HCT116 (cell line): Measurements from ENCODE around the gene KCNAB2. TPM values are rescaled to one million over a fixed set of nuclear protein-coding genes. Genes with fewer than 3 reads are reported as not detected.

Experiments used
- ATAC-seq: fragments of 200-7000 bp; cut with Tn5 transposase; 2 replicates; pipeline ENCODE4 v1.9.1; 2020; ENCODE audit warnings: mild to moderate bottlenecking, moderate library complexity
- BruUV-seq: library from RNA; stranded (reverse); fragments of 400-500 nt; replicated peaks from 2 replicates; lab custom pipeline; 2021; lab: Mats Ljungman, UMichigan
- CTCF ChIA-PET: fragments of 300-600 bp; sonication (Branson Sonifier 250); formaldehyde crosslinking; loops from one replicate; lab custom pipeline; 2021; ENCODE audit warnings: antibody characterized with exemption; lab: Charles Lee
- POLR2A ChIA-PET: fragments of 300-600, 350-600 bp; sonication (Branson Sonifier 250); formaldehyde crosslinking; loops from one replicate; lab custom pipeline; 2021; ENCODE audit warnings: antibody characterized with exemption; lab: Charles Lee
- RAD21 ChIA-PET, 2 experiments: fragments of 300-600 bp; sonication (Branson Sonifier 250); formaldehyde crosslinking; loops; one replicate each; lab custom pipeline; 2023; ENCODE audit warnings: low total read pairs in 2 of 2; ENCODE audit not compliant: uncharacterized antibody in 2 of 2, unreplicated experiment in 2 of 2, low non-redundant PET in 1 of 2; lab: Charles Lee
- DNase-seq: peaks from one replicate; pipeline ENCODE4 v3.0.0-alpha.2; 2010; ENCODE audit warnings: low read depth, low spot score
- H2AFZ ChIP-seq: fragments of 200-600 bp; shearing (Covaris generic), sonication (generic); 2 replicates; pipeline ENCODE4 v1.6.1; 2017; ENCODE audit warnings: low read depth, mixed run types, mixed read lengths, antibody characterized with exemption, low read length; ENCODE audit not compliant: poor library complexity, severe bottlenecking
- H3K27ac ChIP-seq: 2 replicates; pipeline ENCODE4 v1.5.1; 2012; ENCODE audit warnings: low read depth, low read length
- H3K27me3 ChIP-seq: fragments of 200-600 bp; sonication (generic); 2 replicates; pipeline ENCODE4 v1.6.1; 2016; ENCODE audit warnings: mixed run types, low read length, mixed read lengths; ENCODE audit not compliant: insufficient read depth
- H3K36me3 ChIP-seq, 2 experiments: fragments of 200-500 bp in 1 of 2; fragments of 200-600 bp in 1 of 2; sonication (Bioruptor generic) in 1 of 2; sonication (generic) in 1 of 2; 2 replicates each; pipeline versions ENCODE4 v1.5.1 to v1.6.1; 2014 to 2016; ENCODE audit warnings: low read length in 2 of 2, inconsistent platforms in 1 of 2, mixed read lengths in 1 of 2, mixed run types in 1 of 2; ENCODE audit not compliant: insufficient read depth in 2 of 2, control insufficient read depth in 1 of 2
- H3K4me1 ChIP-seq, 2 experiments: fragments of 200-600 bp in 1 of 2; sonication (generic) in 1 of 2; 2 replicates each; pipeline versions ENCODE4 v1.5.1 to v1.6.1; 2012 to 2017; ENCODE audit warnings: low read length in 2 of 2, inconsistent platforms in 1 of 2, mild to moderate bottlenecking in 1 of 2, mixed read lengths in 1 of 2, mixed run types in 1 of 2, moderate library complexity in 1 of 2; ENCODE audit not compliant: insufficient read depth in 2 of 2, control insufficient read depth in 1 of 2
- H3K4me2 ChIP-seq: fragments of 200-600 bp; sonication (generic); 2 replicates; pipeline ENCODE4 v1.6.1; 2017; ENCODE audit warnings: mixed run types, low read length, mixed read lengths
- H3K4me3 ChIP-seq, 2 experiments: fragments of 200-600 bp in 1 of 2; sonication (generic) in 1 of 2; replicated peaks in 1 of 2; 2 replicates each; pipeline ENCODE4 v1.5.1; 2011 to 2016; ENCODE audit warnings: low read length in 2 of 2, control low read depth in 1 of 2, low read depth in 1 of 2, mild to moderate bottlenecking in 1 of 2, mixed read lengths in 1 of 2, mixed run types in 1 of 2
- H3K79me2 ChIP-seq: fragments of 200-600 bp; sonication (generic); 2 replicates; pipeline ENCODE4 v1.6.1; 2017; ENCODE audit warnings: mild to moderate bottlenecking, mixed run types, low read length, moderate library complexity, mixed read lengths; ENCODE audit not compliant: insufficient read depth
- H3K9ac ChIP-seq: fragments of 200-600 bp; sonication (generic); 2 replicates; pipeline ENCODE4 v1.6.1; 2016; ENCODE audit warnings: low read length, mixed read lengths
- H3K9me2 ChIP-seq: fragments of 200-600 bp; sonication (generic), shearing (Covaris generic); 2 replicates; pipeline ENCODE4 v1.6.1; 2017; ENCODE audit warnings: mixed run types, mild to moderate bottlenecking, moderate library complexity; ENCODE audit not compliant: insufficient read depth
- H3K9me3 ChIP-seq, 2 experiments: fragments of 200-500 bp in 1 of 2; fragments of 200-600 bp in 1 of 2; sonication (Bioruptor generic) in 1 of 2; sonication (generic) in 1 of 2; 2 replicates each; pipeline ENCODE4 v1.6.1; 2014 to 2017; ENCODE audit warnings: low read length in 2 of 2, mixed read lengths in 2 of 2, inconsistent platforms in 1 of 2, low read depth in 1 of 2, mild to moderate bottlenecking in 1 of 2, mixed run types in 1 of 2, moderate library complexity in 1 of 2; ENCODE audit not compliant: control insufficient read depth in 1 of 2, insufficient read depth in 1 of 2
- H4K20me1 ChIP-seq: fragments of 200-600 bp; sonication (generic), shearing (Covaris generic); 2 replicates; pipeline ENCODE4 v1.6.1; 2017; ENCODE audit warnings: mixed run types, mild to moderate bottlenecking, moderate library complexity; ENCODE audit not compliant: insufficient read depth
- CBX3 ChIP-seq: IDR thresholded peaks from 2 replicates; pipeline ENCODE4 v1.6.1; 2012; ENCODE audit warnings: low read depth
- CEBPB ChIP-seq: IDR thresholded peaks from 2 replicates; pipeline ENCODE4 v1.6.1; 2012; ENCODE audit warnings: low read depth
- CTCF ChIP-seq, 3 experiments: fragments of 200-600 bp in 1 of 3; sonication (generic) in 1 of 3; IDR thresholded peaks in 2 of 3; conservative IDR thresholded peaks in 1 of 3; 2 replicates each; pipeline ENCODE4 v1.5.1; 2012 to 2017; ENCODE audit warnings: low read depth in 2 of 3, low read length in 2 of 3, antibody characterized with exemption in 1 of 3, borderline replicate concordance in 1 of 3, control low read depth in 1 of 3, mild to moderate bottlenecking in 1 of 3, mixed read lengths in 1 of 3, mixed run types in 1 of 3, moderate library complexity in 1 of 3; ENCODE audit not compliant: insufficient read depth in 1 of 3
- ELF1 ChIP-seq: IDR thresholded peaks from 2 replicates; pipeline ENCODE4 v1.6.1; 2012; ENCODE audit warnings: low read depth, borderline replicate concordance
- EZH2 ChIP-seq: fragments of 200-600 bp; sonication (generic); IDR thresholded peaks from 2 replicates; pipeline ENCODE4 v1.6.1; 2017; ENCODE audit warnings: antibody characterized with exemption, mixed run types
- JUND ChIP-seq: IDR thresholded peaks from 2 replicates; pipeline ENCODE4 v1.6.1; 2012
- POLR2A ChIP-seq: IDR thresholded peaks from 2 replicates; pipeline ENCODE4 v1.7.0; 2011; ENCODE audit warnings: borderline replicate concordance; ENCODE audit not compliant: insufficient read depth, insufficient read length; ENCODE audit errors: extremely low read depth
- SIN3A ChIP-seq: IDR thresholded peaks from 2 replicates; pipeline ENCODE4 v1.6.1; 2012; ENCODE audit warnings: low read depth
- SP1 ChIP-seq: IDR thresholded peaks from 2 replicates; pipeline ENCODE4 v1.6.1; 2012; ENCODE audit warnings: low read depth
- SRF ChIP-seq: IDR thresholded peaks from 2 replicates; pipeline ENCODE4 v1.6.1; 2012; ENCODE audit warnings: low read depth
- TCF7L2 ChIP-seq: IDR thresholded peaks from 2 replicates; pipeline ENCODE4 v1.7.0; 2011; ENCODE audit warnings: borderline replicate concordance, inconsistent platforms; ENCODE audit not compliant: insufficient read depth, insufficient read length; ENCODE audit errors: extremely low read depth
- YY1 ChIP-seq: IDR thresholded peaks from 2 replicates; pipeline ENCODE4 v1.6.1; 2011; ENCODE audit warnings: low read length, low read depth, moderate library complexity, mild to moderate bottlenecking; ENCODE audit not compliant: insufficient replicate concordance; ENCODE audit errors: extremely low read depth
- ZBTB33 ChIP-seq: IDR thresholded peaks from 2 replicates; pipeline ENCODE4 v1.6.1; 2011; ENCODE audit warnings: mild to moderate bottlenecking, low read length, moderate library complexity; ENCODE audit not compliant: insufficient replicate concordance; ENCODE audit errors: extremely low read depth
- ZFX ChIP-seq: fragments of 450-650 bp; IDR thresholded peaks from 2 replicates; pipeline ENCODE4 v1.6.1; 2017
- intact Hi-C: fragments of 100-400 bp; cut with micrococcal nuclease; formaldehyde crosslinking; loops from 2 replicates; pipeline ENCODE4 v1.10.0; 2022
- total RNA-seq: library from RNA; stranded (reverse); gene quantifications from one replicate; pipeline ENCODE4 v1.2.1, GENCODE V29; 2021; ENCODE audit not compliant: unreplicated experiment
- TF ChIP-seq, protein P1 (sequence below): IDR thresholded peaks from 2 replicates; pipeline ENCODE4 v1.6.1; 2012

Gene KCNAB2
- total RNA-seq, 1 experiment from 2014 or later = 18.1 TPM

GRCh38 chr1:6116137-6116536 is 70.4 kb downstream of the KCNAB2 start:
- ChIA-PET RAD21 (no interaction called here), POLR2A (no interaction called here), CTCF (no interaction called here)
- Histone ChIP-seq H3K79me2 (no peaks in the 10 kb centered on the region), H4K20me1 (no peaks in the 10 kb centered on the region), H3K4me2 (no peak overlapping the region), H3K4me1 (no peaks in the 10 kb centered on the region), H3K9ac (no peak overlapping the region), H3K27ac (no peak overlapping the region), H3K9me3 (peaks cover 0 to 6% of the 10 kb centered on the region in 2 experiments; a peak in 1 of 4 replicates), H3K36me3 (no peaks in the 10 kb centered on the region), H2AFZ (no peak overlapping the region), H3K27me3 (no peaks in the 10 kb centered on the region), H3K4me3 (no peak overlapping the region), H3K9me2 (no peaks in the 10 kb centered on the region)
- ATAC-seq (no peak), DNase-seq (no peak)
- intact Hi-C loops = no loop called here
- TF ChIP-seq, protein P1, sequence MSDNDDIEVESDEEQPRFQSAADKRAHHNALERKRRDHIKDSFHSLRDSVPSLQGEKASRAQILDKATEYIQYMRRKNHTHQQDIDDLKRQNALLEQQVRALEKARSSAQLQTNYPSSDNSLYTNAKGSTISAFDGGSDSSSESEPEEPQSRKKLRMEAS = no peak
- TF ChIP-seq SRF = no peak
- TF ChIP-seq ELF1 = no peak
- no peak for TF ChIP-seq EZH2
- no peak for TF ChIP-seq SIN3A
- no peak for TF ChIP-seq ZFX
- no TSS peak for BruUV-seq

DNA sequence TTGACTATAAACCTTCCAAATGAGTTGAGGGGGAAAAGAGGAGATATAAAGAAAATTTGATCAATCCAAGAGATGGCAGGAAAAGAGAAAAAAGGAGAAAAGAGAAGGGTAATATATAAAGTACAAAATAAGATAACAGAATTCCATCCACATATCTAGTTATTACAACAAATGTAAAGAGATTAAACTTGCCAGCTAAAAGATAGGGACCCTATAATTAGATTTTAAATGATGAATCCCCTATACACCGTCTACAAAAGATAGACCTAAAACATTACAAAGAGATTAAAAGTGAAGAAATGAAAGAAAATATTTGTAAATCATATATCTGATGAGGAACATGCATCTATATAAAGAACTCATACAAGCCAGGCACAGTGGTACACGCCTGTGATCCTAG is 71.4 kb downstream of the KCNAB2 start:
- Histone ChIP-seq H3K9ac (no peak overlapping the region), H3K27me3 (no peaks in the 10 kb centered on the region), H2AFZ (no peak overlapping the region), H3K9me3 (peaks cover 0 to 6% of the 10 kb centered on the region in 2 experiments; a peak in 1 of 4 replicates), H3K9me2 (no peaks in the 10 kb centered on the region), H3K79me2 (no peaks in the 10 kb centered on the region), H3K4me2 (no peak overlapping the region), H3K4me3 (no peak overlapping the region), H3K4me1 (no peaks in the 10 kb centered on the region), H4K20me1 (no peaks in the 10 kb centered on the region), H3K27ac (no peak overlapping the region), H3K36me3 (no peaks in the 10 kb centered on the region)
- DNase-seq (no peak), ATAC-seq (no peak)
- no peak for TF ChIP-seq SP1
- TF ChIP-seq CEBPB = no peak
- TF ChIP-seq SRF = no peak
- no peak for TF ChIP-seq CTCF (IDR thresholded peaks at IDR 0.05 in 2 of 3, conservative IDR thresholded peaks at IDR 0.05 in 1 of 3; ENCODE audit: borderline replicate concordance in 1 of 3, insufficient read depth in 1 of 3, low read depth in 2 of 3, low read length in 2 of 3)
- TF ChIP-seq JUND = no peak
- no peak for TF ChIP-seq POLR2A
- no peak for TF ChIP-seq EZH2
- TF ChIP-seq YY1 = no peak
- TF ChIP-seq ZFX = no peak
- TF ChIP-seq CBX3 = no peak
- TF ChIP-seq ZBTB33 = no peak
- no peak for TF ChIP-seq TCF7L2
- no TSS peak for BruUV-seq
- intact Hi-C loops = no loop called here
- ChIA-PET CTCF (no interaction called here), POLR2A (no interaction called here), RAD21 (no interaction called here)
